Panc1 (cell line): ENCODE measurements around the gene SEZ6L. TPM values are rescaled to one million over a fixed set of nuclear protein-coding genes. Genes with fewer than 3 reads are reported as not detected.

Experiments used
- ATAC-seq: fragments of 200-7000 bp; cut with Tn5 transposase; 2 replicates; pipeline ENCODE4 v1.9.1; 2020; ENCODE audit warnings: mild to moderate bottlenecking, moderate library complexity
- BruUV-seq: library from RNA; stranded (reverse); fragments of 400-500 nt; replicated peaks from 2 replicates; lab custom pipeline; 2021; lab: Mats Ljungman, UMichigan
- CTCF ChIA-PET: fragments of 300-600 bp; sonication (Branson Sonifier 250); formaldehyde crosslinking; loops from one replicate; lab custom pipeline; 2022; ENCODE audit warnings: antibody characterized with exemption; lab: Charles Lee
- POLR2A ChIA-PET: fragments of 300-600 bp; sonication (Branson Sonifier 250); formaldehyde crosslinking; loops from one replicate; lab custom pipeline; 2022; ENCODE audit warnings: antibody characterized with exemption; lab: Charles Lee
- DNase-seq: peaks from one replicate; pipeline ENCODE4 v3.0.0-alpha.2; 2010; ENCODE audit warnings: low read depth, low spot score
- H3K27ac ChIP-seq: 2 replicates; pipeline ENCODE4 v1.5.1; 2011; ENCODE audit warnings: mild to moderate bottlenecking, low read length, inconsistent platforms
- H3K27me3 ChIP-seq: fragments of 200-500 bp; sonication (Bioruptor generic); 2 replicates; pipeline ENCODE4 v1.6.0; 2014; ENCODE audit warnings: low read length, inconsistent platforms; ENCODE audit not compliant: control insufficient read depth, insufficient read depth
- H3K36me3 ChIP-seq: fragments of 200-500 bp; sonication (Bioruptor generic); 2 replicates; pipeline ENCODE4 v1.5.1; 2014; ENCODE audit warnings: inconsistent platforms, mild to moderate bottlenecking, low read length, moderate library complexity; ENCODE audit not compliant: control insufficient read depth, insufficient read depth
- H3K4me1 ChIP-seq: 2 replicates; pipeline ENCODE4 v1.5.1; 2011; ENCODE audit warnings: inconsistent platforms, mild to moderate bottlenecking, low read length, moderate library complexity; ENCODE audit not compliant: control insufficient read depth, insufficient read depth
- H3K4me3 ChIP-seq, 2 experiments: 2 replicates each; pipeline ENCODE4 v1.5.1; 2011 to 2012; ENCODE audit warnings: low read depth in 2 of 2, low read length in 2 of 2, mild to moderate bottlenecking in 2 of 2, inconsistent platforms in 1 of 2, moderate library complexity in 1 of 2
- H3K9me3 ChIP-seq: fragments of 200-500 bp; sonication (Bioruptor generic); 2 replicates; pipeline ENCODE4 v1.5.1; 2014; ENCODE audit warnings: low read depth, mild to moderate bottlenecking, inconsistent platforms, low read length, moderate library complexity; ENCODE audit not compliant: control insufficient read depth, insufficient read depth
- POLR2AphosphoS5 ChIP-seq: IDR thresholded peaks from 2 replicates; pipeline ENCODE4 v1.6.1; 2012; ENCODE audit warnings: mild to moderate bottlenecking, low read depth, low read length, moderate library complexity
- SIN3A ChIP-seq: IDR thresholded peaks from 2 replicates; pipeline ENCODE4 v1.6.1; 2012; ENCODE audit warnings: low read depth, mild to moderate bottlenecking, low read length, moderate library complexity, borderline replicate concordance; ENCODE audit not compliant: insufficient read depth
- TCF7L2 ChIP-seq: IDR thresholded peaks from 2 replicates; pipeline ENCODE4 v1.6.1; 2011; ENCODE audit warnings: mild to moderate bottlenecking, low read depth, low read length, inconsistent platforms
- in situ Hi-C: cut with HindIII; loops from 2 replicates; pipeline ENCODE4 v1.10.0; 2016; ENCODE audit warnings: low sequenced_read_pairs, low pct_unique_long_range_greater_than_20kb
- intact Hi-C: fragments of 100-400 bp; cut with micrococcal nuclease; formaldehyde crosslinking; loops from one replicate; pipeline ENCODE4 v1.10.0; 2022; ENCODE audit not compliant: unreplicated experiment
- total RNA-seq: library from RNA; stranded (reverse); gene quantifications from one replicate; pipeline ENCODE4 v1.2.1, GENCODE V29; 2021; ENCODE audit not compliant: unreplicated experiment
- TF ChIP-seq, protein P1 (sequence below): fragments of 450-650 bp; IDR thresholded peaks from 2 replicates; pipeline ENCODE4 v1.5.1; 2017; ENCODE audit warnings: mild to moderate bottlenecking
- TF ChIP-seq, protein P2 (sequence below), 2 experiments: IDR thresholded peaks; 2 replicates each; pipeline ENCODE4 v1.6.1; 2011 to 2012; ENCODE audit warnings: low read depth in 2 of 2, control low read depth in 1 of 2, low read length in 1 of 2, mild to moderate bottlenecking in 1 of 2, moderate library complexity in 1 of 2; ENCODE audit not compliant: insufficient read depth in 1 of 2

Gene SEZ6L
- total RNA-seq, 1 experiment from 2014 or later = not detected

DNA sequence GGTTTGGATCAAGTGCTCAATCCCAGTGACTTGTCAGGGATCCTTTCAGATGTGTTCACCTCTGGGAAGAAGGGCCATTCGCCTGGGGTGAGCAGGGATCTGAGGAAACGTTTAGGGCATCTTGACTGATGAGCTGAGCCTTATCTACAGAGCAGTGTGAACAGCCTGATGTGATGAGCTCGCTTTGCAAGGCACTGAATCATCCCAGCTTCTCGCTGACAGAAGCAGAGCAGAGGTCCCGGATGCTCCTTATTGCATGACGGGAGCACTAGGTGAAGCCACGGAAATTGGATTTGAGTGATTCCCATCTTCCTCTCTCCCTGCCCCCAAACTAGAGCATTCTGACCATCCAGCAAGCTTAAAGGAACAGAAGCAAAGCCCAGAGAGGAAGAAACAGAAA lies 46.5 kb downstream of the SEZ6L start:
- POLR2A ChIA-PET = no interaction called here
- H3K9me3 ChIP-seq = no peaks in the 10 kb centered on the region
- no peaks in the 10 kb centered on the region for H3K4me1 ChIP-seq
- no peak for ATAC-seq
- H3K4me3 ChIP-seq = no peak overlapping the region
- intact Hi-C loops = no loop called here
- no peak overlapping the region for H3K27ac ChIP-seq
- CTCF ChIA-PET = no interaction called here
- H3K36me3 ChIP-seq = no peaks in the 10 kb centered on the region
- TF ChIP-seq POLR2AphosphoS5 = no peak
- no peak for TF ChIP-seq TCF7L2
- DNase-seq = no peak
- in situ Hi-C loops = no loop called here
- no peaks in the 10 kb centered on the region; the same call in 1 of the 2 replicates for H3K27me3 ChIP-seq
- BruUV-seq = no TSS peak

DNA sequence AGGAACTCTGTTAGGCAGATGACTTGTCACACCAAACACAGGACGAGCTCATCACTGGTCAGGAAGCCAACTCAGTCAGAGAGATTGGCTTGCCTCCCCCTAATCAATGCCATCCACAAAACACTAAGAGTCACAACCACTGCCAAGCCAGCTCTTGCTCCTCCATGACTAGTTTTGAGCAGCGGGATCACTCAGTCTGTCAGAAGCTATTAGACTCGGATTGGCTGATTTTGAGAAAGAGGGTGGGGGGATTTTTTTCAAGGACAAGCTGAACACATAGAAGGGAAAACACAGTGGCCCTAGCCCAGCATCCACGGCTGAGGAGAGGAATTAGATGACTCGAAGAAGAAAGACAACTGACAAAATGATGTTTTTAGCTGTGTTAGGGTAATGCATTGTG lies 55.9 kb downstream of the SEZ6L start:
- H3K27me3 ChIP-seq = no peaks in the 10 kb centered on the region; the same call in 1 of the 2 replicates
- ChIA-PET CTCF (interaction anchor here (0.7 kb wide), 1 partner anchor 53 kb away, joined by 3 read pairs; no protein-coding TSS in a partner anchor), POLR2A (no interaction called here)
- H3K4me1 ChIP-seq = no peaks in the 10 kb centered on the region
- TF ChIP-seq, protein P1, sequence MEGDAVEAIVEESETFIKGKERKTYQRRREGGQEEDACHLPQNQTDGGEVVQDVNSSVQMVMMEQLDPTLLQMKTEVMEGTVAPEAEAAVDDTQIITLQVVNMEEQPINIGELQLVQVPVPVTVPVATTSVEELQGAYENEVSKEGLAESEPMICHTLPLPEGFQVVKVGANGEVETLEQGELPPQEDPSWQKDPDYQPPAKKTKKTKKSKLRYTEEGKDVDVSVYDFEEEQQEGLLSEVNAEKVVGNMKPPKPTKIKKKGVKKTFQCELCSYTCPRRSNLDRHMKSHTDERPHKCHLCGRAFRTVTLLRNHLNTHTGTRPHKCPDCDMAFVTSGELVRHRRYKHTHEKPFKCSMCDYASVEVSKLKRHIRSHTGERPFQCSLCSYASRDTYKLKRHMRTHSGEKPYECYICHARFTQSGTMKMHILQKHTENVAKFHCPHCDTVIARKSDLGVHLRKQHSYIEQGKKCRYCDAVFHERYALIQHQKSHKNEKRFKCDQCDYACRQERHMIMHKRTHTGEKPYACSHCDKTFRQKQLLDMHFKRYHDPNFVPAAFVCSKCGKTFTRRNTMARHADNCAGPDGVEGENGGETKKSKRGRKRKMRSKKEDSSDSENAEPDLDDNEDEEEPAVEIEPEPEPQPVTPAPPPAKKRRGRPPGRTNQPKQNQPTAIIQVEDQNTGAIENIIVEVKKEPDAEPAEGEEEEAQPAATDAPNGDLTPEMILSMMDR = no peak
- TF ChIP-seq, protein P2, sequence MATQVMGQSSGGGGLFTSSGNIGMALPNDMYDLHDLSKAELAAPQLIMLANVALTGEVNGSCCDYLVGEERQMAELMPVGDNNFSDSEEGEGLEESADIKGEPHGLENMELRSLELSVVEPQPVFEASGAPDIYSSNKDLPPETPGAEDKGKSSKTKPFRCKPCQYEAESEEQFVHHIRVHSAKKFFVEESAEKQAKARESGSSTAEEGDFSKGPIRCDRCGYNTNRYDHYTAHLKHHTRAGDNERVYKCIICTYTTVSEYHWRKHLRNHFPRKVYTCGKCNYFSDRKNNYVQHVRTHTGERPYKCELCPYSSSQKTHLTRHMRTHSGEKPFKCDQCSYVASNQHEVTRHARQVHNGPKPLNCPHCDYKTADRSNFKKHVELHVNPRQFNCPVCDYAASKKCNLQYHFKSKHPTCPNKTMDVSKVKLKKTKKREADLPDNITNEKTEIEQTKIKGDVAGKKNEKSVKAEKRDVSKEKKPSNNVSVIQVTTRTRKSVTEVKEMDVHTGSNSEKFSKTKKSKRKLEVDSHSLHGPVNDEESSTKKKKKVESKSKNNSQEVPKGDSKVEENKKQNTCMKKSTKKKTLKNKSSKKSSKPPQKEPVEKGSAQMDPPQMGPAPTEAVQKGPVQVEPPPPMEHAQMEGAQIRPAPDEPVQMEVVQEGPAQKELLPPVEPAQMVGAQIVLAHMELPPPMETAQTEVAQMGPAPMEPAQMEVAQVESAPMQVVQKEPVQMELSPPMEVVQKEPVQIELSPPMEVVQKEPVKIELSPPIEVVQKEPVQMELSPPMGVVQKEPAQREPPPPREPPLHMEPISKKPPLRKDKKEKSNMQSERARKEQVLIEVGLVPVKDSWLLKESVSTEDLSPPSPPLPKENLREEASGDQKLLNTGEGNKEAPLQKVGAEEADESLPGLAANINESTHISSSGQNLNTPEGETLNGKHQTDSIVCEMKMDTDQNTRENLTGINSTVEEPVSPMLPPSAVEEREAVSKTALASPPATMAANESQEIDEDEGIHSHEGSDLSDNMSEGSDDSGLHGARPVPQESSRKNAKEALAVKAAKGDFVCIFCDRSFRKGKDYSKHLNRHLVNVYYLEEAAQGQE (IDR thresholded peaks at IDR 0.05; ENCODE audit: insufficient read depth in 1 of 2, low read depth in 2 of 2, low read length in 1 of 2) = no peak
- no peak for TF ChIP-seq TCF7L2
- TF ChIP-seq POLR2AphosphoS5 = no peak
- TF ChIP-seq SIN3A = no peak
- intact Hi-C loops (no loop called here), in situ Hi-C loops (no loop called here)
- ATAC-seq (no peak), DNase-seq (no peak)
- H3K4me3 ChIP-seq = no peak overlapping the region
- H3K9me3 ChIP-seq = no peaks in the 10 kb centered on the region
- no peak overlapping the region for H3K27ac ChIP-seq
- no TSS peak for BruUV-seq
- H3K36me3 ChIP-seq = no peaks in the 10 kb centered on the region

DNA sequence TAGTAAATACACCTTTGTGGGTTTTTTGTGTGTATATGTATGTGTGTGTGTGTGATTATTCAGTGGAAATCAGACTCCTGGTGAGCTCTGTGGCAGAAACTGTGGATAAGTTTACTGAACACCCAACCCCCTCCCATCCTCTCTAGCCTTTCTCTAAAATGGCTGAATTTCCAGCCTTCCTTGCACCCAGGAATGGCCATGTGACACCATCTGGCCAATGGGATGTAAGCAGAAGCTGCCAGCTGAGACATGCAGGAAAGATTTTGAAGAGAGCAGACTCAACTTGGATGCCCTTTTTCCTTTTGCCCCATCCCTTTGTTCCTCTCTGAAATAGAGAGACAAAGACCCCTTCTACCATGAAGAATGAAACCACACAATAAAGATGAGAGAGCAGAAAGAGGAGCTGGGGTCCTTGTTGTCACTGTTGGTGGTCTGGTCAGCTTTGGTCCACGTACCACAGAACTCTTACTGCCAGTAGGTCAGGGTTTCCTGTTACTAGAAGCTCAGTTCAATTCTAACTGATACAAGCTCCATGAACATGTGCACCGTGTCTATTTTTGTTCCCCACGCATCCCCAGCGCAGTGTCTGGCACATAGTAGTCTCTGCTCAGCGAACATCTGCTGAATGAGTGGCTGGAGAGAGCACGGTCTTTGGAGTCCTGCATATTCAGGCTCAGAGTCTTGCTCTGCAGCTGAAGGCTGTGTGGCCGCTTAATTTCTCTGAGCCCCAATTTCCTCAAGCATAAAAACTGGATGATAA lies 57.5 kb downstream of the SEZ6L start:
- DNase-seq (no peak), ATAC-seq (no peak)
- in situ Hi-C loops = no loop called here
- Histone ChIP-seq H3K9me3 (no peaks in the 10 kb centered on the region), H3K4me1 (no peaks in the 10 kb centered on the region), H3K4me3 (no peak overlapping the region), H3K36me3 (no peaks in the 10 kb centered on the region), H3K27ac (no peak overlapping the region), H3K27me3 (no peaks in the 10 kb centered on the region; the same call in 1 of the 2 replicates)
- ChIA-PET POLR2A (interaction anchor here (0.5 kb wide), 1 partner anchor 37 kb away, joined by 3 read pairs; no protein-coding TSS in a partner anchor), CTCF (no interaction called here)
- TF ChIP-seq, protein P2 (IDR thresholded peaks at IDR 0.05; ENCODE audit: insufficient read depth in 1 of 2, low read depth in 2 of 2, low read length in 1 of 2) = no peak
- TF ChIP-seq, protein P1 = no peak
- TF ChIP-seq POLR2AphosphoS5 (no peak), SIN3A (no peak), TCF7L2 (no peak)
- no TSS peak for BruUV-seq
- intact Hi-C loops = no loop called here
